Measurements from ENCODE around the gene SLC7A6. TPM values are rescaled to one million over a fixed set of nuclear protein-coding genes. Genes with fewer than 3 reads are reported as not detected.

SLC7A6 gene
- total and polyA plus RNA-seq, 10 of the 15 experiments (the other 5 are each of a cell fraction or from before 2014, with no cell fraction given) = 8.2 to 60.4 (median 28.6) TPM

GRCh38 chr16:68233835-68234187 lies 30.5 kb upstream of the SLC7A6 start (continued):
- TF ChIP-seq ZNF687 (IDR thresholded peaks at IDR 0.05) (no peak), BCLAF1 (IDR thresholded peaks at IDR 0.05) (no peak), BCL3 (IDR thresholded peaks at IDR 0.05; ENCODE audit: borderline replicate concordance, insufficient read depth, low read depth, low read length, poor library complexity, severe bottlenecking) (no peak), ATF7 (IDR thresholded peaks at IDR 0.05; ENCODE audit: low read depth) (no peak), GATAD2B (conservative IDR thresholded peaks at IDR 0.05; ENCODE audit: low read depth) (no peak)

Measured in GM12878 (cell line).